Glomerular visceral epithelial cell (primary cell): Measurements from ENCODE around the gene TMEM163.
"Not testable (repeated sequence)": the region's sequence is repeated elsewhere in the genome, so short reads cannot be mapped to it uniquely, and the experiment has no call there.

Experiments used
- DNase-seq: peaks from one replicate; pipeline ENCODE4 v3.0.0-alpha.2; 2016; ENCODE audit errors: extremely low spot score

The TMEM163 gene

DNA sequence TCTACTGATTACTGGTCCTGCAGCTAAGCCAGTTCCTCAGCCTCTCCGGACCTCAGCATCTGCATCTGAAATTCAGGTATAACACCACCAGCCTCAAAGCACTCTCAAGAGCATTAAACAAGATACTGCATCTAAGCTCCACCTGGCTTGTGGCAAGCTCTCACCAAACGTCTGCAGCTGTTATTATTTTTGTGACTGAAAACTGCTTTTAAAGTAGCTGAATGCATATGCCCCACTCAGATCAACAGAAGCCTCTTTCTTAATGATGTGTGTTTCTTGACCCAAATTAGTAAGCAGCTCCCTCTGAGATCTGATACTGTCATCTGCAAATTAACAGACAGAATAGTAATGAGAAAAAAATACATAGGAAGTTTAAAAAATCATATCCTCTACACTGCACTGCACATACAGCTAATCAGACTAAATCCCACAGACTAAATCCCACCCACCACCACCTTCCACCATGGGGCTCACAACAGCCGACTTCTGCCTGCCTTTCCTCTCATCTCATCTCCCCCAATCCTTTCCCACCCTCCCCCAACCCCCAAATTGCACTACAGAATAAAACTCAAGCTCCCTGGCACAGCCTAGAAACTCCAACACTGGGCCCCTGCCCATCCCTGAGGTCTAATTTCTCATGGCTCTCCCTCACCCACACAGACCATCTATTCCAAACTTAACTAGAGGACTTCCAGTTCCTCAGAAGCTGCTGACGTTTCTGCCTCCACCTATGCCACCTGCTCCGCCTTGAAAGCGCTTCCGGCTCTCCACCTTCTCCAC is 52.9 kb downstream of the TMEM163 start:
- DNase-seq, result no peak

- DNase-seq, result no peak
Observed at GRCh38 chr2:134663451-134664450, 55.0 kb downstream of the TMEM163 start.

- DNase-seq, result no peak
Observed at GRCh38 chr2:134662751-134663150, 56.0 kb downstream of the TMEM163 start.

DNA sequence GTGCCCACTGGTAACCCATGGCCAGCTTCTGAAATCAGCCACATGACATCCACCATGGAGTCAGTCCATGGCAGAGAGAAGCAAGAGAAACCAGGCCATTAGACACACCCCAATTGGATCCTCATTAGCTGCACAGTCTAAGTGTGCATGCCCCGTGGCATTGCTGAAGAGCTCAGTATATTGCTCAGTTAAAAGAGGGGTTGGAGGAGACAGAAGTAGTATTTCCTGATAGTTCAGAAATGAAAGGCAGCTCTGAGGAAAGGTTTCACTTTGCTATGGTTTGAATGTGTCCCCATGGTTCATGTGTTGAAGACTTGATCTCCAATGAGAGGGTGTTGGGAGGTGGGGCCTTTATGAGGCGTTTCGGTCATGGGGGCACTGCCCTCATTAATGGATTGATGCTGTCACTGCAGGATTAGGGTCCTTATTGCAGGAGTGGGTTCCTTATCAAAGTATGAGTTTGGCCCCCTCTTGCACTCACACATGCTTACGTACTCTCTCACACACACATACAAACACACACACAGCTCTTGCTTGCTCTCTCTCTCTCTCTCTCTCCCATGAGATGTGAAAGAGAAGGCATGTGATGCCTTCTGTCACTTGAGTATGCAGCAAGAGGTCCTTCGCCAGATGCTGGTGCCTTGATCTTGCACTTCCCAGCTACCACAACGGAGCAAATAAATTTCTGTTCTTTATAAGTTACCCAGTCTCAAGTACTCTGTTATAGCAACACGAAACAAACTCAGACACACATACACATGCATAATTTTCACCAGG is 58.0 kb downstream of the TMEM163 start:
- no peak for DNase-seq

DNA sequence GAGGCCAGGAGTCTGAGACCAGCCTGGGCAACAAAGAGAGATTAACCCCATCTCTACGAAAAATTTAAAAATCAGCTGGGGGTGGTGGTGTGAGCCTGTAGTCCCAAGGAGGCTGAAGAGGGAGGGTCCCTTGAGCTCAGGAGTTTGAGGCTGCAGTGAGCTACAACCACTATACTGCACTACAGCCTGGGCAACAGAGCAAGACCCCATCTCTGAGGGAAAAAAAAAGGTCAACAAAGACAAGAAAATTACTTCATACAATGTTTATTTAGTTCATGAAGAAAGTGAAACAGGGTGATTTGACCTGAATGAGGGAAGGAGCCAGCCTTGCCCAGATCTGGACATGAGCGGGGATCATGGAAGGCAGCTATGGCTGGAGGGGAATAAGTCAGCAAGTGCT is 59.1 kb downstream of the TMEM163 start:
- DNase-seq, result no peak

GRCh38 chr2:134657650-134658250 is 61.0 kb downstream of the TMEM163 start:
- DNase-seq, result no peak

GRCh38 chr2:134656391-134656790 is 62.4 kb downstream of the TMEM163 start:
- DNase-seq, result not testable (repeated sequence)

- peak; percentile 37 for DNase-seq
Observed at GRCh38 chr2:134648586-134648985, 70.2 kb downstream of the TMEM163 start.

- peak; percentile 50 for DNase-seq
Observed at GRCh38 chr2:134647607-134648256, 71.1 kb downstream of the TMEM163 start.

DNA sequence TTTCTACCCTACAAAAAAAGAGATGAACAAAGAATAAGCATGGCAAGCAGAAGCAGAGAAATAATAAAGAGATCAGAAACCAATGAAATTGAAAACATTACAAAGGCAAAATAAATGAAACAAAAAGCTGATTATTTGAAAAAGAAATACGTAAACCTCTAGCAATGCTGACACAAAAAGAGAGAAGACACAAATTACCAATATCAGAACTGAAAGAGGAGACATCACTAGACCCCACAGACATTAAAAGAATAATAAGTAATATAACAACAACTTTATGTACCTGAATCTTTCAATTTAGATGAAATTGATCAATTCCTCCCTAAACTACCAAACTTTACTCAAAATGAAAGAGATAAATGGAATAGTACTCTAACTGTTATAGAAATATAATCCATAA is 75.9 kb downstream of the TMEM163 start:
- DNase-seq, result no peak

DNA sequence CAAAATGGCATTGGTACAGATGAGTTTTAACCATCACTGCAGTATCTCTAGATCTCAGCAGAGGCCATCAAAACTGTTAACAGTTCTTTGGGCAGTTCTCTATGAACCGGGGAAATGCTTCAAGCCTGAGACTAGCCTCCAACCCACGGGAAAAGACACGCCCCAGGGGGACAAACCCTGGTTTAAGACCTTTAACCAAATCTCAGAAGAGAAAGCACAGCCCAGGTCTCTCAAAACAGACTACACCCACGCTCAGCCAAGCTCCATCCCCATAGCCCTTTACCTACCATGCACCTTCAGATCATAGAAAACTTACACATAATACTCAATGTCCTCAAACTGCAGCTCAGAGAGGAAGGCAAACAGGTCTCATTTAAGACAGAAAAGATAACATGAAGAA is 78.3 kb downstream of the TMEM163 start:
- no peak for DNase-seq

- no peak for DNase-seq
Observed at GRCh38 chr2:134639265-134639664, 79.5 kb downstream of the TMEM163 start.

- DNase-seq, result peak; percentile 14
Observed at GRCh38 chr2:134636714-134637113, 82.1 kb downstream of the TMEM163 start.

DNA sequence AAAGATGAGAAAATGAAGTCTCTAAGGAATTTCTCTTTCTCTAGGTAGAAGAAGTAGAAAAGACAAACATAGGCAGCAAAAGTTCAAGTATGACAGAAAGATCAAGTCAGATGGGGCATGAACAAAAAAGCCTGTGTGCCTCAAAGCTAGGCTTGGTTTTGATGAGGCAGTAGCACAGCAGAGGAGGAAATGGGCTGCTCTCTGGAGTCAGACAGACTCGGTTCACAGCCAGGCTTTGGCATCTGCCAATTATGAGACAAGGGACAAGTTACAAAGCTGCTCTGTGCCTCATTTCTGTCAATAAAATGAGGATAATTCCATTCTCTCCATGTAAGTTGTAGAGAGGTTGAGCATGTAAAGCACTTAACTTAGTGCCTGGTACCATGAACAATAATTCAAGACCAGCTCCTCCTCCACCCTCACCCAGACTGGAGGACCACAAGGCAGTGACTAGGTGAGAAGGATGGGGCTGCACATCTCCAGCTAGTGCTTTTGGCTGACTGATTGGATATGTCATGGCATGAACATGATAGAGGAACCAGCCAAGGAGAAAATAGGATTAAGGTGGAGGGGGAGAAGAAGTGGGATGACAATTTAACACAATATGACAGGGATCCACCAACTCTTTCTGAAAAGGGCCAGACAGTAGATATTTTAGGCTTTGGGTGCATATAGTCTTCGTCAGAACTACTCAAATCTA is 84.6 kb downstream of the TMEM163 start:
- no peak for DNase-seq

- DNase-seq, result no peak
Observed at GRCh38 chr2:134630504-134631159, 88.2 kb downstream of the TMEM163 start.

GRCh38 chr2:134628453-134628852 is 90.3 kb downstream of the TMEM163 start:
- DNase-seq, result no peak

GRCh38 chr2:134626781-134627180 is 92.0 kb downstream of the TMEM163 start:
- no peak for DNase-seq

GRCh38 chr2:134625311-134625710 is 93.5 kb downstream of the TMEM163 start:
- no peak for DNase-seq

- no peak for DNase-seq
Observed at GRCh38 chr2:134623796-134624195, 95.0 kb downstream of the TMEM163 start.

DNA sequence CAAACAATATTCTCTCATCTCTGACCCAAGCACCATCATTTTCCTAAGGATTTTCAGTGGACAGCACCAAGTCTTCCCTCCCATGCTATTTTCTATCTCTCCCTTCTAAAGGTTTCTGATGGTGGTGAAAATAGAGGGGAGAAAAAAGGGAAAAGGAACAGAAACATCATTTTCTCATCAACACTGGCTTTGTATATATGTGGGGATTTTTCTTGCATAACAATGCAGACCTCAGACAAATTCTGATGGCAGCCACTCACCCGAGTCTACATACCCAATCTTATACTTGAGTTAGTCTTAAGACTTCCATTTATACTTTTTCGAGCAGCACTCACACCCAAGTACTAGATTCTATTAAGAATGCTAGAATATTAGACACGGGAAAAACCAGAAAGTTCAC is 95.8 kb downstream of the TMEM163 start:
- DNase-seq, result no peak
